Raji (cell line): ENCODE measurements around the gene C2CD2.

ENCODE experiments used
- POLR2A ChIP-seq: IDR thresholded peaks from 2 replicates; pipeline ENCODE4 v1.6.1; 2011; ENCODE audit warnings: low read depth, low read length, control low read depth; ENCODE audit not compliant: insufficient read depth

C2CD2 gene

DNA sequence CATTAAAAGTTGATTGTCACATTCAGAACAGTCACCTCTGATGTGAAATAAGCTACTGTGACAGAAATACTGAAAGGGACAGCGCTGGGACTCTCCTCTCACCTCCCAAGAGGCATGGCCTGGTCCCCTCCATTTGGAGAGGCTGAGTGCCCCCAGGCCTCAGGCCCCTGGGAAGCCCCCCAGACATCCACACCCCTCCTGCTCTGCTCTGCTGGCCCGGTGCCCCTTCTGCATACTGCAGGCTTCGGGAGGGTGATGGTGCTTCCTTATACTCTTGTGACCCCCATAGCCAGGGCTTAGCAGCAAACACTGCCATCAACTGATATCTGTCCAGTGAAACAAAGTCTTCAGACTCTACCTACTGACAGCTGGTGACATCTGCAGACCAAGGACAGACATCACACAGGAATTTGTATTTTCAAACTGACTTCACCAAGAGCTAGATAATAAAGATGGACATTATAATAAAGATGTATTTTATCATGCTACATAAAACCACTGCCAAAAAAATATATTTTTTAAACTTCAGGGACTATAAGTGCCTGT, 36.9 kb downstream of the C2CD2 start:
- no peak for TF ChIP-seq POLR2A

DNA sequence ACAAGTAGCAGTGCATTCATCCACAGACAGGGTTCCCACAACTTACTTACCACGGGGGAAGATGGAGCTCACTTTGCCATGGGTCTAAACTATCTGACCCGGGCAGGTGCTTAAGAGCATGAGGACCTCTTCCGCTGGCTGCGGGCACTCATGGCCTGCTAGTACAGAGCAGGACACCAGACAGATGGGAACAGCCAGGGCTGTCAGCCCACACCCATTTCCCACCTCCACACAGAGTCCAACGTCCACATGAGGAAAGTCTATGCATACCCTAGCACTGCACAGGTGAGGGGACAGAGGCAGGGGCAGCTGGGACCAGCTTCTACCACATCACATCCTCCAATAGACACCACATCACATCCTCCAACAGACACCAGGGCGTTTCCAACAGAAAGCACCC, 38.9 kb downstream of the C2CD2 start:
- TF ChIP-seq POLR2A, result no peak

DNA sequence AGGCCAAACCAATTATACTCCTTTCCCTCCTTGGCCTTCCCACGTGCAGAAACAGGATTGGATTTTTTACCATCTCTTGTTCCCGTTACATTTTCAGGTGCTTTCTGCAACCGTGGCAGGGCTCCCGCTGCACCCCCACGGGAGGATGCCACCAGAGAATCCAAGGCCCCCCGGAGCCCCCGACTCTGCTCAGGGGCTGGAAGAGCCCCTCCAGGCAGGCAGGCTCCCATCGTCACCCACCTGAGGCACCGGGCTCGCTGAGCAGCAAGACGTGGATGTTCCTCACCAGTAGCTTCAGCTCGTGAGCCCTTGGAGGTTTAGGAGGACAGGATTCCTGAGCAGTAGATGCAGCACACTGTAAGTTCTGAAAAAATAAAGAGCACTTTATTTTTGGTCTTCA, 39.5 kb downstream of the C2CD2 start:
- TF ChIP-seq POLR2A, result no peak

DNA sequence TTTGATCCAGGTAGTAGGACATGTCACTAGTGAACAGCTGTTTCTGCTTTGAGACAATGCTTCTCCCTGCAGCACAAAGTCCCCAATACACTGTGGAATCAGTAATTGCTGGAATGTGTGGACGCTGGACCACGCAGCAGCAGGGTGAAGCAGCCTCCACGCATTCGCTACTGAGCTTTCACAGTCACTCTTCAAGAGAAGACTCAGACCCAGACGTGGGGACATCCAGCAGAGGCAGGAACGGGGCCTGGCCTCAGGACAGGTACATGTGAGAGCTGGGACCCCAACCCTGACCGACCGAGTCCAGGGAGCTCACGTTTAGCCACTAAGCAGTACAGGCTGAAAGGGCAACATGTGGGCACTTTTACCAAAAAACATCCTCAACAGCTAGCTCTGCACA, 40.6 kb downstream of the C2CD2 start:
- no peak for TF ChIP-seq POLR2A

DNA sequence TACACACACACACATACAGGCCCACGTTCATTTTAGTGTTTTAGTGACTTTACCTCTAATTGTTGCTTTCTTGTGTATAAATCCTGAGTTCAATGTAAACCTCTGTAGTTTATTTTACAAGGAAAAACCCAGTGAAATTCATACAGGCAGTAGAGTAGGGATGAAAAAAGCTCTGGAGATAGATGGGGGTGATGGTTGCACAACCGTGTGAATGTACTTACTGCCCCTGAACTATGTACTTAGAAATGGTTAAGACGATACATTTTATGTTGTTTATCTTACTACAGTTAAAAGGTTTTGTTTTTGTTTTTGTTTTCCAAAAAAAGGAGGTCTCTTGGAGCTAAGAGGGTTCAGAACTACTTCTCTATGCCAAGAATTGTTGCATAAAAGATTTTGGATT, 45.0 kb downstream of the C2CD2 start:
- TF ChIP-seq POLR2A, result no peak

DNA sequence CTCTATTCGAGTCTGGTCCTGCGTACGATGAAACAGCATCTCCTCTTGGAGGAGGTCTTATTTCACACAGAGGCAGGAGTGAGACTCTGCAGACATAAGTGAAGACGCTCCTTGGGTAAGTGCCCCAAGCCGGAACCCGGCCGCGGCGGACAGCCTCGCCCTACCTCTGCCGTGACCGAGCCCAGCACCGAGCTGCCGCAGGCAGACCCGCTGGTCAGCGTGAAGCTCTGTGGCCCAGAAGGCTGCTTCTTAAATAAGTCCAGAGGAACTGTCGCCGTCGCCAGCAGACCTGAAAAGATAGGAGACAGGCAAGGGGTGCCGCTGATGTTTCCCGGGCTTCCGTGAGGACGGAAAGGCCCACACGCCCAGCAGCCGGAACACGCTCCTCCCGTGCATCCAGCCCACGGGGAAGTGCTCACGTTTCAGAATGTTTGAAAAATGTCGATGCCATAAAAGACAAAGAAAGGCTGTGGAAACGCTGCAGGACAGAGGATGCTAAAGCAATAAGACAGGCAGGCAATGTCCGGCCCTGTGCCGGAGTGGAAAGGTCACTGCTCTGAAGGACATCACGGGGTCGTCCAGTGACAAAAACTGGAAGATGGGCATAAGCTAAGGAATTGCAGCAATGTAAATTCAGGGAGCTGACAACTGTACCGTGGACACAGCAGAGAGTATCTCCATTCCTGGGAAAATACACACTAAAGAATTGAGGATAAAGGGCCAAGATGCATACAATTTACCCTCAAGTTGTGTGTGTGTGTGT, 46.1 kb downstream of the C2CD2 start:
- TF ChIP-seq POLR2A, result no peak

DNA sequence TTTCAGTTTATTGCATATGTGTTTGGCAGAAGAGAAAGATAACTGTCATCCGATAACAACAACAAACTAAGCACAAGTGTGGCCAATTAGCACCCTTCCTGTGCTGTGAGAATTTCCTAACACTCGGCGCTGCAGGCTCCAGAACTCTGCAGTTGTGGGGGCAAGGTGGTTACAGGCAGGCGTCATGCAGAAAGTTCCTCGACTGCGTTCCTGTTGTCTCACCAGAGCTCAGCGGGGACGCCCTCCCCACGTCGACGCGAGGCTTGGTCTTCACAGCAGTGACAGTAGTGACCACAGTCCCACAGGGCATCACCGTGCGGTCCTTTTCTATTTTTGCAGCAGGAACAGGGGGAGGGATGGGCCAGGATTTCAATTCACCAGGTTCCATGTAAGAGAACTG, 47.0 kb downstream of the C2CD2 start:
- TF ChIP-seq POLR2A, result no peak

DNA sequence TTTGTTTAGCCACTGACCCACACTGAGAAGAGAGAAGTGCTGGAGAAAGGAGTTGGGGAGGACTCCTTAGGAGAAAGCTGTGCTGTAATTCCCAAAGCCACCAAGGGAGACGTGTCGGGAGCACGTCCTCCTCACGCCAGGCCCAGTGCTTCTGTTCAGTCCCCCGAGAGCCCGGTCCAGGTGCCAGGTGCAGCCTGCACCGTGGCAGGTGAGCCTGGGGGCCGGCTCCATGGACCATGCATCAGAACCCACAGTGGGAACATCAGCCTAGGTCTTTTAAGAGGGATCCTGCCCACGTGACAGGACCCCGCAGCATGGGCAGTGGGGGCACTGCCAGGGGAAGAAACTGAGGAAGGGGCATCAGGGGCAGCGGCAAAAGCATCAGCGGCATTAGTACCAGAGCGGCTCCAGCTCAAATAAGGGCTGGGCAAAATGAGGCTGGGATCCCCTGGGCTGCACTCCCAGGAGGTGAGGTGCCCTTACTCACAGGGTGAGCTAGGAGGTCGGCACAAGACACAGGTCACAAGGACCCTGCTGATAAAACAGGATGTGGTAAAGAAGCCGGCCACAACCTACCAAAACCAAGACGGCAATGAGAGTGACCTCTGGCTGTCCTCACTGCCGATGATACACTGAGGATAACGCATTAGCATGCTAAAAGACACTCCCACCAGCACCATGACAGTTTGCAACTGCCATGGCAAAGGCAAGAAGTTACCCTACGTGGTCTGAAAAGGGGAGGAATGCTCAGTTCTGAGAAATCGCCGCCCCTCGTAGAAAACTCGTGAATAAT, 50.1 kb downstream of the C2CD2 start:
- TF ChIP-seq POLR2A, result no peak

DNA sequence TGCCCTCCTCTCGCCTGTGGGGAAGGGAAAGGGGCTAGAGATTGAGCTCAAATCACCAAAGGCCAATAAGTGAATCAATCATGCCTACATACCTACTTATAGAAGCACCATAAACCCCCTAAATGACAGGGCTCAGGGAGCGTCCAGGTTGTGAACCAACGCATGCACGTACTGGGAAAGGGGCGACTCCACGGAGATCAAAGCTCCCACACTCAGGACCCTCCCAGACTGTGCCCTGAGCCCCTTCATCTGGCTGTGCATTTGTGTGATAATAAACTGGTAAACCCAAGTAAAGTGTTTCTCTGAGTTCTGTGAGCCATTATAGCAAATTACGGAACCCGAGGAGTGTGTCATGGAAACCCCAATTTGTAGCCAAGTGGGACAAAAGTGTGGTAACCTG, 50.9 kb downstream of the C2CD2 start:
- no peak for TF ChIP-seq POLR2A

DNA sequence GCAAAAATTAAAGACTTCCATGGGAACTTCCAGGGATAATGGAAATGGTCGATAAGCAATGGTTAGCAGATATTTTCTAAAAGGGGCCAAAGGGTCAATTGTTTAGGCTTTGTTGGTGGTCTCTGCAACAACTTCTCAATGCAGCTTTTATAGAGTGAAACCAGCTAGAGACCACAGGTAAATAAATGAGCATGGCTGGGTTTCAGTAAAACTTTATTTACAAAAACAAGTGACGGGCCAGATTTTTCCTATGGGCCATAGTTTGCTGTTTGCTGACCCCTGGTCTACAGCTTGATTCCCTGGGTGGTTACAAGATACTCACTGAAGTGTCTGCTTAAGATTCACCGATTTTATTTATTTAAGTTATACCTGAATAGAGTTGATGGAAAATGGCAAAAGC, 52.0 kb downstream of the C2CD2 start:
- no peak for TF ChIP-seq POLR2A

DNA sequence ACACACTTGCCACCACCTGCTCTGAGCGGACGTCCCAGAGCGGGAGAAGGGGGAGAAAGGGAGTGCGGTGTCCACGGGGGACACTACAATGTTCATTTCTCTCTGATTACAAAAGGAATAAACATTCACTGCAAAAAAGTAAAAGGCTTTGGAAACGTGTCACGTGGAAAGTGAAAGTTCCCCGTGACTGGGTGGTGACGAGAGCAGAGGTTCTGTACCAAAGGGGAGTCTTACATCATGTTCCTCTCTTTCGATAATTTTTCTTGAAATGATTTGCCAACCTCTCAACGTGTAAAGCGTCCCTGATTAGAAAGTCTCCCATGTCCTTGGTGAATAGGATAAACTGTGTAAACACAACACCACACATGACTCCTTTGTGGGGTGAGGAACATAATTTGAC, 52.7 kb downstream of the C2CD2 start:
- no peak for TF ChIP-seq POLR2A

DNA sequence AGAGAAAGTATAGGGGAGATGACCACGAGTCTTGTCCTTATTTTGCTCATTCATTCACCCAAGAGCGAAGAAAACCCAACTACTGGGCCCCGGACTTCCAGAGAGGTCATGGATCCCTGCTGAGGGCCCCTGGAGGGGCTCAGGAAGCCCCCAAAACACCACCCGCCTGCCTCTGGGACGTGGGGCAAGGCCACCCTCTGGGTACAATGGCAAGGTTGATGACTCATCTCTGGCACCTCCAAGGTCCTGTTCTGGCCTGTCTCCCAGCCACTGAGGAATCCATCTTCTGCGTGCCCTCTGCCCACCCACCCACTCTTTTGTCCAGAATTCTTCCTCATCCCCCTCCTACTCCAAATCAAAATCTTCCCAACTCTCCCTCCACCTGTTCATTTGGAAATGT, 53.4 kb downstream of the C2CD2 start:
- no peak for TF ChIP-seq POLR2A

DNA sequence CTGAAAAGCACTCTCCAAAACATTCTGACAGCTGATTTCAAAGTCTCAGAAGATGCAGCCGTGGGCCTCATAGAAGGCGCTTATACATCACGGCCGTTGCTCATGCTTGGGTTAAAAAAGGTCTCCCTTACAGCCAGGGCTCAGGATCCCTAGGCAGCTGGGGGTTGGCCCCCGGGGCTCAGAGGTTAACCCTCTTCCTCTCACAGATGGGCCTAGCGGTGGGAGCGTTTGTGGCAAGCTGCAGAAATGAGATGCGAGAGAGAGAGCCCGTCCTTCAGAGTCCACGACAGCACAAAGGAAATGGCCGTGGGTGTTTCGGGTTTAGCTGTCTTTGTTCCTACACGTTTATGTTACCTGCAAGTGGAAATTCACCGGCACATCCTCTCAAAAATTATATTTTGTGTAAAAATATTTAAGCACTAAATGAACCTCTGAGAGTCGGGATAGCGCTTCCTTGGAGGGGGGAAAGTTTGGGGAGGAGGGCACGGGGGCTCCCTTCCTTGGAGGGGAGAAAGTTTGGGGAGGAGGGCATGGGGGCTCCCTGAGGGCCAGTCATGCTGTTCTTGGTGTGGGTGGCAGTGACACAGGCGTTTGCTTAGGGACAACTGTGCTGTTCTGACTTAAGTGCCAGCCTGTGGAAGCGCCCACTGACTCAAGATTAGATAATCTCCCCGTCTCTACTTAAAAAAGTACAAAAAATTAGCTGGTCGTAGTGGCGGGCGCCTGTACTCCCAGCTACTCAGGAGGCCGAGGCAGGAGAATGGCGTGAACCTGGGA, 54.2 kb downstream of the C2CD2 start:
- no peak for TF ChIP-seq POLR2A

DNA sequence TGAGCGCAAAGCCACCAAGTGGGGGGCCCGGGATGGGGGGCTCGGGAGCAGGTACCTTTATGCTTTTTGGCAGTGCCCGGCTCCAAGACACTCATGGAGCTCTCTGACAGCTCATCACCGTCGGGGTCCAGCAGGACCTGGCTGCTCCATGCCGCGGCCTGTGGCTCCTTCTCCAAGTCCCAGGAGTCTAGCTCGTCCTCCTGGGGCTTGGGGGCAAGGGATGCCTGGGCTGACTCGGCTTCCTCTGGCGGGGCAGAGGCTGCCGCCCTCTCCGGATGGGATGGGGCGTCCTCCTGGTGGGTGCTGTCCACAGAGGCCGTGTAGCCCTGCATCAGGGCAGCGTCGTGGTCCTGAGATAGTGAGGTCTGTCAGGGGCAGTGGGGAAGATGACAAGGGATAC, 54.8 kb downstream of the C2CD2 start:
- TF ChIP-seq POLR2A, result no peak

DNA sequence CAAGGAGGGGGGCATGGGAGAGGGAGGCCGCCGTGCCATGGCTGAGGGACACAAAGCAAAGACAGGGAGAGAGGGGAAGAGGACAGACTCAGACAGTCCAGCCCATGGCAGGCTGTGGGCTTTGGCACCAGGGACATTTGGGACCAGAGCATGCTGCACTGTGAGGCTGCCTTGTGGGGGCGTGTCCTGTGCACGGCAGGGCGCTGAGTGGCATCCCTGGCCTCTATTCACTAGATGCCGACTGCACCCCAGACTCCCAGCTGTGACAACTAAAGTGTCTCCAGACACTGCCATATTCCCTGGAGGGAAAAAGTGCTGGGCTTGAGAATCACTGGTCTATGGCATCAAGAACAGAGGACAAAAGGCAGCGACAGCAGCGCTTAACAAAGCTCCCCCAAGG, 56.1 kb downstream of the C2CD2 start:
- no peak for TF ChIP-seq POLR2A
